Measurements from ENCODE around the gene SKA2. TPM values are rescaled to one million over a fixed set of nuclear protein-coding genes. Genes with fewer than 3 reads are reported as not detected.

The SKA2 gene
- total and polyA plus RNA-seq, 2 experiments from 2014 or later = 50.5 to 140 TPM

DNA sequence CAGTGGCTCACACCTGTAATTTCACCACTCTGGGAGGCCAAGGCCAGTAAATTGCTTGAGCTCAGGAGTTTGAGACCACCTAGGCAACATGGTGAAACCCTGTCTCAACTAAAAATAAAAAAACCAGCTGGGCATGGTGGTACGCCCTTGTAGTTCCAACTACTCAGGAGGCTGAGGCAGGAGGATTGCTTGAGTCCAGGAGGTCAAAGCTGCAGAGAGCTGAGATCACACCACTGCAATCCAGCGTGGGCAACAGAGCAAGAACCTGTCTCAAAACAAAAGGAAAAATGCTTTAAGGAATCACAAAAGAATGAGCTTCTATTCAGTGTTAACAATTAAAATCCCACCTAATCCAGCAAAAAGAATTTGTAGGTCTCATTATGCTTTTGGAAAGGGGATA is 6.5 kb upstream of the SKA2 start (continued):
- no peak for TF ChIP-seq STAT1 (IDR thresholded peaks at IDR 0.05; ENCODE audit: unreplicated experiment)
- TF ChIP-seq, protein P1, sequence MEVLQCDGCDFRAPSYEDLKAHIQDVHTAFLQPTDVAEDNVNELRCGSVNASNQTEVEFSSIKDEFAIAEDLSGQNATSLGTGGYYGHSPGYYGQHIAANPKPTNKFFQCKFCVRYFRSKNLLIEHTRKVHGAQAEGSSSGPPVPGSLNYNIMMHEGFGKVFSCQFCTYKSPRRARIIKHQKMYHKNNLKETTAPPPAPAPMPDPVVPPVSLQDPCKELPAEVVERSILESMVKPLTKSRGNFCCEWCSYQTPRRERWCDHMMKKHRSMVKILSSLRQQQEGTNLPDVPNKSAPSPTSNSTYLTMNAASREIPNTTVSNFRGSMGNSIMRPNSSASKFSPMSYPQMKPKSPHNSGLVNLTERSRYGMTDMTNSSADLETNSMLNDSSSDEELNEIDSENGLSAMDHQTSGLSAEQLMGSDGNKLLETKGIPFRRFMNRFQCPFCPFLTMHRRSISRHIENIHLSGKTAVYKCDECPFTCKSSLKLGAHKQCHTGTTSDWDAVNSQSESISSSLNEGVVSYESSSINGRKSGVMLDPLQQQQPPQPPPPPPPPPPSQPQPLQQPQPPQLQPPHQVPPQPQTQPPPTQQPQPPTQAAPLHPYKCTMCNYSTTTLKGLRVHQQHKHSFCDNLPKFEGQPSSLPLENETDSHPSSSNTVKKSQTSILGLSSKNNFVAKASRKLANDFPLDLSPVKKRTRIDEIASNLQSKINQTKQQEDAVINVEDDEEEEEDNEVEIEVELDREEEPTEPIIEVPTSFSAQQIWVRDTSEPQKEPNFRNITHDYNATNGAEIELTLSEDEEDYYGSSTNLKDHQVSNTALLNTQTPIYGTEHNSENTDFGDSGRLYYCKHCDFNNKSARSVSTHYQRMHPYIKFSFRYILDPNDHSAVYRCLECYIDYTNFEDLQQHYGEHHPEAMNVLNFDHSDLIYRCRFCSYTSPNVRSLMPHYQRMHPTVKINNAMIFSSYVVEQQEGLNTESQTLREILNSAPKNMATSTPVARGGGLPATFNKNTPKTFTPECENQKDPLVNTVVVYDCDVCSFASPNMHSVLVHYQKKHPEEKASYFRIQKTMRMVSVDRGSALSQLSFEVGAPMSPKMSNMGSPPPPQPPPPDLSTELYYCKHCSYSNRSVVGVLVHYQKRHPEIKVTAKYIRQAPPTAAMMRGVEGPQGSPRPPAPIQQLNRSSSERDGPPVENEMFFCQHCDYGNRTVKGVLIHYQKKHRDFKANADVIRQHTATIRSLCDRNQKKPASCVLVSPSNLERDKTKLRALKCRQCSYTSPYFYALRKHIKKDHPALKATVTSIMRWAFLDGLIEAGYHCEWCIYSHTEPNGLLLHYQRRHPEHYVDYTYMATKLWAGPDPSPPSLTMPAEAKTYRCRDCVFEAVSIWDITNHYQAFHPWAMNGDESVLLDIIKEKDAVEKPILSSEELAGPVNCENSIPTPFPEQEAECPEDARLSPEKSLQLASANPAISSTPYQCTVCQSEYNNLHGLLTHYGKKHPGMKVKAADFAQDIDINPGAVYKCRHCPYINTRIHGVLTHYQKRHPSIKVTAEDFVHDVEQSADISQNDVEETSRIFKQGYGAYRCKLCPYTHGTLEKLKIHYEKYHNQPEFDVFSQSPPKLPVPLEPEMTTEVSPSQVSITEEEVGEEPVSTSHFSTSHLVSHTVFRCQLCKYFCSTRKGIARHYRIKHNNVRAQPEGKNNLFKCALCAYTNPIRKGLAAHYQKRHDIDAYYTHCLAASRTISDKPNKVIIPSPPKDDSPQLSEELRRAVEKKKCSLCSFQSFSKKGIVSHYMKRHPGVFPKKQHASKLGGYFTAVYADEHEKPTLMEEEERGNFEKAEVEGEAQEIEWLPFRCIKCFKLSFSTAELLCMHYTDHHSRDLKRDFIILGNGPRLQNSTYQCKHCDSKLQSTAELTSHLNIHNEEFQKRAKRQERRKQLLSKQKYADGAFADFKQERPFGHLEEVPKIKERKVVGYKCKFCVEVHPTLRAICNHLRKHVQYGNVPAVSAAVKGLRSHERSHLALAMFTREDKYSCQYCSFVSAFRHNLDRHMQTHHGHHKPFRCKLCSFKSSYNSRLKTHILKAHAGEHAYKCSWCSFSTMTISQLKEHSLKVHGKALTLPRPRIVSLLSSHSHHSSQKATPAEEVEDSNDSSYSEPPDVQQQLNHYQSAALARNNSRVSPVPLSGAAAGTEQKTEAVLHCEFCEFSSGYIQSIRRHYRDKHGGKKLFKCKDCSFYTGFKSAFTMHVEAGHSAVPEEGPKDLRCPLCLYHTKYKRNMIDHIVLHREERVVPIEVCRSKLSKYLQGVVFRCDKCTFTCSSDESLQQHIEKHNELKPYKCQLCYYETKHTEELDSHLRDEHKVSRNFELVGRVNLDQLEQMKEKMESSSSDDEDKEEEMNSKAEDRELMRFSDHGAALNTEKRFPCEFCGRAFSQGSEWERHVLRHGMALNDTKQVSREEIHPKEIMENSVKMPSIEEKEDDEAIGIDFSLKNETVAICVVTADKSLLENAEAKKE (CRISPR knock-in tag; IDR thresholded peaks at IDR 0.05) = no peak
- TF ChIP-seq CREB1 (CRISPR knock-in tag; IDR thresholded peaks at IDR 0.05; ENCODE audit: low read depth) = no peak

DNA sequence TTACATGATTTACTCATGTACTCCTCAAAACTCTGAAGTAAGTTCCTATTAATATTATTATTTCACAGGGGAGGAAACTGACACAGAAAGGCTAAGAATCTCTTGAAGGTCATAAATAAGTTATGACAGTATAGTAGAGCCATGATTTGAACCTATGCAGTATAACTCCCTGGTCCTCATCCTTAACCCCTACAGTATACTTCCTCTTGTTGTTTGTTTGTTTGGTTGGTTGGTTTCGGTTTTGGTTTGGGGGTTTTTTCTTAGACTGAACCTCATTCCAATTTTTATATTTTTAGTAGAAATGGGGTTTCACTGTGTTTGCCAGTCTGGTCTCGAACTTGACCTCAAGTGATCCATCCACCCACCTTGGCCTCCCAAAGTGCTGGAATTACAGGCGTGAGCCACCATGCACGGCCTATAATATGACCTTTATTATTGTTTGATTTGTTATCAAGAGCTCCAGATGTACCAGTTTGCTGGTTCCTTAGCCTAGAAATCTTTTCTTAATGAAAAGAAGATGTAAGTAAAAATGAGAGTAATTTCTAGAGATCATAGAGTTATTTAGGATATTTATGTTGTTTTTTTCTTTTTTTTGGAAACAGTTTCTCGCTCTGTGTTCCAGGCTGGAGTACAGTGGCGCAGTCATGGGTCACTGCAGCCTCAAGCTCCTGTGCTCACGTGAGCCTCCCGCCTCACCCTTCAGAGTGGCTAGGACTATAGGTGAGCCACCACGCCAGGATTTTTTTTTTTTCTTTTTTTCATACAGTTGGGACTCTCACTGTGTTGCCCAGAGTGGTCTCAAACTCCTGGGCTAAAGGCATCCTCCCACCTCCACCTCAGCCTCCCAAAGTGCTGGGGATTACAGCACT is 5.4 kb upstream of the SKA2 start:
- Mint-ChIP-seq H3K27ac (no peak overlapping the region), H3K4me3 (no peak overlapping the region; the same call in 2 of the 3 replicates)
- no peaks in the 10 kb centered on the region for H3K27me3 ChIP-seq (ENCODE audit: insufficient read depth)
- TF ChIP-seq POLR2AphosphoS5 (IDR thresholded peaks at IDR 0.05; ENCODE audit: low read depth) (no peak), EZH2phosphoT487 (IDR thresholded peaks at IDR 0.05; ENCODE audit: unreplicated experiment) (no peak)
- TF ChIP-seq, protein P1 (CRISPR knock-in tag; IDR thresholded peaks at IDR 0.05) = no peak
- TF ChIP-seq, protein P2, sequence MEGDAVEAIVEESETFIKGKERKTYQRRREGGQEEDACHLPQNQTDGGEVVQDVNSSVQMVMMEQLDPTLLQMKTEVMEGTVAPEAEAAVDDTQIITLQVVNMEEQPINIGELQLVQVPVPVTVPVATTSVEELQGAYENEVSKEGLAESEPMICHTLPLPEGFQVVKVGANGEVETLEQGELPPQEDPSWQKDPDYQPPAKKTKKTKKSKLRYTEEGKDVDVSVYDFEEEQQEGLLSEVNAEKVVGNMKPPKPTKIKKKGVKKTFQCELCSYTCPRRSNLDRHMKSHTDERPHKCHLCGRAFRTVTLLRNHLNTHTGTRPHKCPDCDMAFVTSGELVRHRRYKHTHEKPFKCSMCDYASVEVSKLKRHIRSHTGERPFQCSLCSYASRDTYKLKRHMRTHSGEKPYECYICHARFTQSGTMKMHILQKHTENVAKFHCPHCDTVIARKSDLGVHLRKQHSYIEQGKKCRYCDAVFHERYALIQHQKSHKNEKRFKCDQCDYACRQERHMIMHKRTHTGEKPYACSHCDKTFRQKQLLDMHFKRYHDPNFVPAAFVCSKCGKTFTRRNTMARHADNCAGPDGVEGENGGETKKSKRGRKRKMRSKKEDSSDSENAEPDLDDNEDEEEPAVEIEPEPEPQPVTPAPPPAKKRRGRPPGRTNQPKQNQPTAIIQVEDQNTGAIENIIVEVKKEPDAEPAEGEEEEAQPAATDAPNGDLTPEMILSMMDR (conservative IDR thresholded peaks at IDR 0.05; ENCODE audit: low read depth in 2 of 2) = no peak

More for the DNA sequence above, 5.4 kb upstream of the SKA2 start:
- H3K79me2 ChIP-seq (replicated peaks; ENCODE audit: insufficient read depth) = peaks cover 95% of the 10 kb centered on the region
- H3F3A ChIP-seq (replicated peaks; ENCODE audit: low read depth) = no peaks in the 10 kb centered on the region
- no peaks in the 10 kb centered on the region for H3K4me1 ChIP-seq (ENCODE audit: insufficient read depth)
- peaks cover 4% of the 10 kb centered on the region; the same call in 1 of the 2 replicates for H4K20me1 ChIP-seq (replicated peaks; ENCODE audit: insufficient read depth)
- no peak overlapping the region for H3K4me2 ChIP-seq
- DNase-seq (ENCODE audit: low spot score) (no peak), ATAC-seq (no peak)
- no peaks in the 10 kb centered on the region for H3K9me2 ChIP-seq (ENCODE audit: insufficient read depth)
- no peak overlapping the region for H3K4me3 ChIP-seq
- no peaks in the 10 kb centered on the region for H3K9me3 Mint-ChIP-seq
- no peaks in the 10 kb centered on the region; the same call in 2 of the 3 replicates for H3K4me1 Mint-ChIP-seq
- no peaks in the 10 kb centered on the region for H3K27me3 Mint-ChIP-seq (ENCODE audit: insufficient read depth, low read depth, poor library complexity)
- H3K36me3 ChIP-seq (ENCODE audit: insufficient read depth) = no peaks in the 10 kb centered on the region
- no peak overlapping the region for H2AFZ ChIP-seq
- H3K36me3 Mint-ChIP-seq (ENCODE audit: low read depth) = no peaks in the 10 kb centered on the region
- no peak overlapping the region for H3K27ac ChIP-seq (ENCODE audit: low read depth)

All from GM23338 (cell line).